GM21619 (cell line): ENCODE data around the gene GJB6.

Experiments used
- ATAC-seq: cut with Tn5 transposase; IDR thresholded peaks from one replicate; pipeline ENCODE4 v1.9.1; 2021; ENCODE audit not compliant: unreplicated experiment

The GJB6 gene

DNA sequence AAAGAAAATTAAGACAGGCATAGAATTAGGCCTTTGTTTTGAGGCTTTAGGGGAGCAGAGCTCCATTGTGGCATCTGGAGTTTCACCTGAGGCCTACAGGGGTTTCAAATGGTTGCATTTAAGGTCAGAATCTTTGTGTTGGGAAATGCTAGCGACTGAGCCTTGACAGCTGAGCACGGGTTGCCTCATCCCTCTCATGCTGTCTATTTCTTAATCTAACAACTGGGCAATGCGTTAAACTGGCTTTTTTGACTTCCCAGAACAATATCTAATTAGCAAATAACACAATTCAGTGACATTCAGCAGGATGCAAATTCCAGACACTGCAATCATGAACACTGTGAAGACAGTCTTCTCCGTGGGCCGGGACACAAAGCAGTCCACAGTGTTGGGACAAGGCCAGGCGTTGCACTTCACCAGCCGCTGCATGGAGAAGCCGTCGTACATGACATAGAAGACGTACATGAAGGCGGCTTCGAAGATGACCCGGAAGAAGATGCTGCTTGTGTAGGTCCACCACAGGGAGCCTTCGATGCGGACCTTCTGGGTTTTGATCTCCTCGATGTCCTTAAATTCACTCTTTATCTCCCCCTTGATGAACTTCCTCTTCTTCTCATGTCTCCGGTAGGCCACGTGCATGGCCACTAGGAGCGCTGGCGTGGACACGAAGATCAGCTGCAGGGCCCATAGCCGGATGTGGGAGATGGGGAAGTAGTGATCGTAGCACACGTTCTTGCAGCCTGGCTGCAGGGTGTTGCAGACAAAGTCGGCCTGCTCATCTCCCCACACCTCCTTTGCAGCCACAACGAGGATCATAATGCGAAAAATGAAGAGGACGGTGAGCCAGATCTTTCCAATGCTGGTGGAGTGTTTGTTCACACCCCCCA, 43.2 kb downstream of the GJB6 start:
- ATAC-seq = no peak

GRCh38 chr13:20186771-20187170, 45.3 kb downstream of the GJB6 start:
- no peak for ATAC-seq

- ATAC-seq = no peak
These were observed 46.6 kb downstream of the GJB6 start for GRCh38 chr13:20185366-20186056.

DNA sequence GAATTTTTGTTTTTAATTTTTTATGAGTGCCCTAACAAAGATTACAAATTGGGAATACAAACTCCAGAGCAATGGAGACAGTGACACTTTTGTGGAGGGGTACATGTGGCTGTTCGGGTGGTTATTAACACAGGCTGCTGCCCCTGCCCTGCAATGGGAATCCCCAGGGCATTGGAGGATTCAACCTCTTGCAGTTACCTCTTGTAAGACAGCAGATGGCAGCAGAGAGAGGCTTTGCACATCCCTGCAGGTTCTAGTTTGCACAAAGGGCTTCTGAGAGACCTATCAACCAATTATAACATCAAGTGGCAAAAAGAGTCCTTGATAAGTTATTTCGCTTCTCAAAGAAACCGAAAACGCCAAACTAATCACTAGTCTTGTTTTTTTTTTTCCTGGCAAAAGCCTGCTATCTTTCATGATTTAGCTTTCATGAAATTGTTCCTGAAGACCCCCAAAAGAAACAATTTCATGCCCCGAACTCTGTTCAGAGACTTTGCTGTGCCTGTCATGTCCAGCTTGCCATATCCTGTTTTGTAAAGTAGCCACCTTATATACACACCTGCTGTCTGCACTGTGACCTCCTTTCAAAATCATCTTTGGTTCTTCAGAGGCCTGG, 49.8 kb downstream of the GJB6 start:
- ATAC-seq = peak; percentile 79

GRCh38 chr13:20181188-20181587, 50.9 kb downstream of the GJB6 start:
- no peak for ATAC-seq

DNA sequence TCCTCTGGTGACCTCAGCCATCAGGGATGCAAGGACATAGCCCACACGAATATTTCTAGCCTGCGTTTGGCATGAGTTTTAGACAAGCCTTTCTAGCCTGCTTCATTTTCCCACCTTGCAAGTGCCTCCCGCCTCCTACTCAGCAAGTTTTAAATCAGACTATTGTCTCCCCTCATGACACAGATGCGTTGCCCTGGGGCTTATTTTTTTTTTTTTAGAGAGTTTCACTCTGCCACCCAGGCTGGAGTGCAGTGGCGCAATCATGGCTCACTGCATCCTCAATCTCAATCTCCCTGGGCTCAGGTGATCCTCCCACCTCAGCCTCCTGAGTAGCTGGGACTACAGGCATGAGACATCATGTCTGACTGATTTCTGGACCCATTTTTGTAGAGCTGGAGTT, 54.0 kb downstream of the GJB6 start:
- ATAC-seq = no peak

DNA sequence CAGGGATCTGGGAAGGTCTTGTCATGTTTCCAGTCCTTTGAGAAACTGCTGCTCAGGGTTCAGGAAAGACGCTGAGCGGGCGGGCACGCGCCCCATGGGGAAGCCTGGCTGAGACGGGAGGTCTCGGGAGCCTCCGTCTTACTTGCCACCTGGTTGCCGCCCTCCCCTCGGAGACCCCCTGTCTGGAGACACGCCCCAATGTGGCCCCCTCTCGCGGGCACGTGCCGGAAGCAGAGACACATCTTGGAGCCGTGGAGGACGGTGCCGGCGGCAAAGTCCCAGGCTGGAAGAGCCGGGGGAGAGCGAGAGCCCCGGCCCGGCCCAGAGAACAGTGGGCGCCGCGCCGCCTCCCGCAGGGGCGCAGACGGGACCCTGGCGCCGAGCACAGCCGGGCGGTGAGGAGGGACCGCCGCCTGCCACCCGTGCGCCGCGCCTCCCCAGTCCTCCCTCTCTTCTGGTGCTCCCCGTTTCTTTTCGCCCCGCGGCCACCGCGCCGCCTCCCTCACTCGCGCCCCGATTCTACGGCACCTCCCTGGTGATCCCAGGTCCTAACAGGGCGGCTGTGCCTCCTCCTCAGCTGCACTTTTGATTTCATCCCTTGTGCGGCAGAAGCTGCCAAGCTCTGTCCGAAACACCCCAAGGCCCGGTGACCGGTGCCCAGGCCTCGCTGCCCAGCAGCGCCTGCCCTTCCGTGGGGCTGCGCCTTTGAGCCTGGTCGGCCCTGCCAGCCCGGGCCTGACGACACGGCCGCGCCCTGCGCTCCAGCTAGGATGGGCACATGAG, 54.9 kb downstream of the GJB6 start:
- no peak for ATAC-seq

DNA sequence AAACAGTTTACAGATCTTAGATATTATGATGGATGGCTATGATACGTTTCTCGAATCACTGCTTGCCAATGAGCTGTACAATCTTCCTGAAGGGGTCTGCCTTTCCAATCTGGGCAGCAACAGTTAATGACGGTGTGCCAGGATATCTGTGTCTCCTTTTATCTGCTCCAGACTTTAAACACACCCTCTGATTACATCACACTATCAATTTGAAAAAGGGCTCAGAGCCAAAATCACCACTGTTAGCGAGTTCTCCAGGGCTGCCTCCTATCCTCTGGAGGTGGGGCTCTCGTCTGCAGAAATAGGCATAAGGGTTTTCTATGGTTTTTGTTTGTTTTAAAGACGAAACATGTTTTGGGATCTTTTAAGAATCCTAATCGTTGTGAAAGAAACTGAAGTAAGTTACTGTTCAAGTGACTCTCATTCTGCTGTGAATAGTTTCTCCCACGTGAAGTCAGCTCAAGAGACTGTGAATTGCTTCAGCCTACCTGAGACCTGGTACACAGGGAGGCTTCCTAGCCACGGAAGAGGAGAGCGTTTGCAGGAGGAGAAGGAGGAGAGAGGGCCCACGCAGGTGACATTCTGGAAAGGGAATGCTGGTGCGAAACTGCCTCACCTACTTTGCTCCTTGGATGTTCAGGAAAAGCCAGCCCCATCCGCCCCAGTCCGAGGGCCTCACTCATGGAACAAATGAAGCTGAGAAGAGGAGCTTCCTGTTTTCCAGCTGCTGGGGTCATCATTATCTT, 56.0 kb downstream of the GJB6 start:
- ATAC-seq = no peak

DNA sequence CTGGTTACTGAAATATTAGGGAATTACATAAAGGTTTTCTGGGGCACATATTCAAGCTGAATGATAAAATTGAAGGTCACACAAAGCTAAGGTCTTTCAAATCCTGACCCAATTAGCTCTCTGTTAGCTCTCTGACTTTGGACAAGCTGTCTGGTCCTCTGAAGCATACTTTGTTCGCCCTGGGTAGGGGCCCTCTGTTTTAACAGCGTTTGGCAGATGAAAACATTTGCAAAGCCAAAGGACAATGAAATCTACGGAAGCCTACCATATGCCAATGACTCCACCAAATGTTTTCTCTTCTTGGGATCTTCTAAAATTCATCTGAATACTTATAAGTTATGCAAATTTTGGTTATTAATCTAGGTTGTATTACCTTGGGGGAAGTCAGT, 56.7 kb downstream of the GJB6 start:
- ATAC-seq = no peak

DNA sequence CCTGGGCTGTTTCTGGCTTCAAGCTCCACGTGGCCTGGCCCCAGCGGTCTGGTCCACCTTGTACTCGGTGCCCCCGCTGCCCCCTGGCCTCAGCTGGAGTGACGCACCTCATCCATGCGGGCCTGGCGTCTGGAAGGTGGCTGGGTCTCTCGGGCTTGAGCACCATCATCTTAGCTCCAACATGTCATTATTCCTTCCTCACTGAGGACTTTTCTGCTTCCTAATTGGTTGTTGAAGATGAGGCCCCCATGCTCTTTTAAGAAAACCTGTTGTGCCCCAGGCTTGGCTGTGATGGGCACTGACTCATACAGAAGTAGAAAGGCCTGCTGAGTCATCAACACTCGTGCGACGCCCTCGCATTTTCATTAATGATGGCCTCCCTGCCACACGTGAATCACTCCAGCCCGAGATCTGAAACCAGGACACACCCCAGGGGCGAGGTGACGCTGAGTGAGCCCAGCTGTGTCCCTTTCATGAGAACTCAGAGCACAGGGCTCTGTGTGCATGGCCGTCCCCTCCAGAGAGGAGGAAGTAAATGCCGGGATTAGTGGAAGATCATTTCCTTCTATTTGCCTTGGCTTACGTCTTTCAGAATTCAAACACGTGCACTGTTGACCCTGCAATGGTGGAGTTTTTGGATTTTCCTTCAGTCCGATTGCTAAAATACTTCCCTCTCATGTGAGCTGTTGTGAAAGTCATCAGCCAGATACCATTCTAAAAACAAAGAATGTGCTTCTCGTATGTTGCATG, 57.3 kb downstream of the GJB6 start:
- peak; percentile 92 for ATAC-seq

GRCh38 chr13:20173116-20173746, 58.9 kb downstream of the GJB6 start:
- ATAC-seq = no peak
